Cardiac fibroblast (primary cell): ENCODE results near the gene STXBP5L.
"Not testable (repeated sequence)": the region's sequence is repeated elsewhere in the genome, so short reads cannot be mapped to it uniquely, and the experiment has no call there.

Source experiments
- DNase-seq, 2 donors: peaks; one replicate each; pipeline versions ENCODE4 v3.0.0 to v3.0.0-alpha.2; 2010; ENCODE audit warnings: low read depth in 2 of 2
- H3K4me3 ChIP-seq, 2 donors: replicated peaks in 1 of 2; 1 replicate in 1 of 2; 2 replicates in 1 of 2; pipeline ENCODE4 v1.5.1; 2011; ENCODE audit warnings: low read depth in 2 of 2, low read length in 2 of 2, mild to moderate bottlenecking in 2 of 2, moderate library complexity in 1 of 2
- CTCF ChIP-seq: IDR thresholded peaks from one replicate; pipeline ENCODE4 v1.5.1; 2011; ENCODE audit warnings: low read depth, mild to moderate bottlenecking, low read length, inconsistent platforms

STXBP5L gene

DNA sequence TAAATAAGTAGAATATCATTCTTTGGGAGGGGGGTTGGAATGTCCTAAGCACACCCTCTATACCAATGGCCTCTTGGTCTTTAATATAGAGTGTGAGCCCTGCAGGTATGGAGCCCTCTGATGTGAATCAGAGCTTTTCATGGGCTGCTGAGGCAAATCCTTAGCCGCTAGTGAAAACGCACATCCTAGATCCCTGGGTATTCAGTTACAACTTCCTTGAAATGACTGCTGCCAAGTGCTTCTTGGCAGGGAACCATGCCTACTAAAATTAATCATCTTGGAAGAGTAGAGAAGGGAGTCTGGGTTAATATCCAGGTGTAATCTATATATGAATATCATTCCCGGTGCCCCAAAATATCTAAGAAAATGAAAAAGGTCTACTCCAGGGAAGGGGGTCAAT lies 528.6 kb downstream of the STXBP5L start:
- H3K4me3 ChIP-seq = no peak overlapping the region
- TF ChIP-seq CTCF = no peak
- peak in 1 of 2 donors; percentile 10 for DNase-seq

DNA sequence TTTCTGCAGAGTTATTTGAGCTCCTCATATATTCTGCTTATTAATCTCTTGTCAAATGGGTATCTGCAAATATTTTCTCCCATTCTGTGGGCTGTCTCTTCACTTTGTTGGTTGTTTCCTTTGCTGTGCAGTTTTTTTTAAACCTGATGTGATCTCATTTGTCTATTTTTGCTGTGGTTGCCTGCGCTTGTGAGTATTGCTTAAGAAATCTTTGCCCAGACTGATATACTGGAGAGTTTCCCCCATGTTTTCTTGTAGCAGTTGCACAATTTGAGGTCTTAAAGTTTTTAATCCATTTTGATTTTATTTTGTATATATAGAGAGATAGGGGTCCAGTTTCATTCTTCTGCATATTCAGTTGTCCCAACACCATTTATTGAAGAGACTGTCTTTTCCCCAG lies 535.5 kb downstream of the STXBP5L start:
- no peak for TF ChIP-seq CTCF
- DNase-seq = peak in 1 of 2 donors; percentile 5
- H3K4me3 ChIP-seq = no peak overlapping the region

DNA sequence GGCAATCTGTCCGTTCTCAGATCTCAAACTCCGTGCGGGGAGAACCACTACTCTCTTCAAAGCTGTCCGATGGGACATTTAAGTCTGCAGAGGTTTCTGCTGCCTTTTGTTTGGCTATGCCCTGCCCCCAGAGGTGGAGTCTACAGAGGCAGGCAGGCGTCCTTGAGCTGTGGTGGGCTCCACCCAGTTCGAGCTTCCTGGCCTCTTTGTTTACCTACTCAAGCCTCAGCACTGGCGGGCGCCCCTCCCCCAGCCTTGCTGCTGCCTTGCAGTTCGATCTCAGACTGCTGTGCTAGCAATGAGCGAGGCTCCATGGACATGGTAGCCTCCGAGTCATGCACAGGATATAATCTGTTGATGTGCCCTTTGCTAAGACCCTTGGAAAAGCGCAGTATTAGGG lies 543.7 kb downstream of the STXBP5L start:
- not testable (repeated sequence) for H3K4me3 ChIP-seq, DNase-seq

DNA sequence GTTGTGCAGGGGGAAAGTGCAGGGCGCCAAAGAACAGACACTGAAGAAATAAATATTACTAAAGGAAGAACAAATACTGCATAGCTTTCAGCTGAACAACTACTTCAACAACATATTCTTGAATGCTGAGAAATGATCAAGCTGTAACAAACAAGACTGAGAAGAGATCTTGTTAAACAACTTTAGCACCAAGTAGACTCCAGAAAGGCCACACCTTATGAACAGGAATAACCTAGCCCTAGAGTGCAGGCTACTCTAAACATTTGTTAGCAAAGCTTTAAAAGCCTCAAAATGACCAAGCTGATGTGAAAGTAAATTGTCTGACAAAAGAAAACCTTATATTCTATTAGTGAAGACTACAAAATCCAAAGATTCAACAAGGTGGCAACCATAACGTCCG lies 554.6 kb downstream of the STXBP5L start:
- DNase-seq = no peak
- H3K4me3 ChIP-seq = no peak overlapping the region
- no peak for TF ChIP-seq CTCF

GRCh38 chr3:121463745-121464144 lies 555.7 kb downstream of the STXBP5L start:
- H3K4me3 ChIP-seq = no peak overlapping the region
- DNase-seq = no peak
- no peak for TF ChIP-seq CTCF

- no peak for DNase-seq
- no peak overlapping the region for H3K4me3 ChIP-seq
- no peak for TF ChIP-seq CTCF
Measured at GRCh38 chr3:121467085-121467484, 559.1 kb downstream of the STXBP5L start.

- TF ChIP-seq CTCF = no peak
- no peak overlapping the region for H3K4me3 ChIP-seq
- DNase-seq = no peak
Measured at GRCh38 chr3:121473001-121473400, 565.0 kb downstream of the STXBP5L start.
